GM19025 (cell line): Measurements from ENCODE around the gene PEAK3.

ENCODE experiments used
- ATAC-seq: cut with Tn5 transposase; IDR thresholded peaks from one replicate; pipeline ENCODE4 v1.9.1; 2021; ENCODE audit warnings: mild to moderate bottlenecking, low read depth, moderate library complexity; ENCODE audit not compliant: unreplicated experiment

Gene PEAK3

DNA sequence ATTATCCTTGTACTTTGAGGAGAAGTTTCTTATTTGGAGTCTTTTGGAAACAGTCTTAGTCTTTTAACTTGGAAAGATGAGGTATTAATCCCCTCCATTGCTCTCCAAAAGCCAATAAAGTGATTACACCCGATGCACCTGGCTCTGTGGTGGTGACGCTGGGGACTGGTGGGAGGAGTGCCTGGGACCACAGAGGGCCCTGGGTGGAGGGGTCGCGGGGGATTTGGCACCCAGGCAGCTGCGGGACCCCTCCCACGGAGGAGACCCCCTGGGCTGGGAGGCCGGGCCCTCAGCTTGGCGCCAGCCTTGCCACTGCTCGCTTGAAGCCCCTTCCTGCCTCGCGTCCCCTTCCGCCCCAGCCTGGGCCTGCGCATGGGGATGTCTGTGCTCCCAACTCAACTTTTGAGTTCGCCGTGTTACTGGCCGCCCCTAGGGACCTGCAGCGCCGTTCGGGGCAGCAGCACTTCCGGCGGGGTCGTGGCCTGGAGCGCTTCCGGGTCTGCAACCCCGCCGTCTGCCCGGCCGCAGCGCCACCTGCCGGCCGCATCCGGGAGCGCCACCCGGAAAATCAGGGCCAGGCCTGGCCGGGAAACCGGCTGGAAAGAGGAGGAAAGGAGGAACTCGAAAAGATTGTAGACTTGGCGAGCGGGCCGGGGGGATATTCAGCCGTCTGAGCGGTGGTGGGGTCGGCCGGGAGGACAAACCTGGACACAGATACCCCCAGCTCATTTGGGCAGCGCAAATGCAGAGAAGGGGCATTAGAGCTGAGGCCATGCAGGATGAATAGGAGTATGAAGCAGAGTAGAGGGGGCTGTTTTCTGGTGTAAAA is 8.4 kb downstream of the PEAK3 start:
- ATAC-seq: no peak

DNA sequence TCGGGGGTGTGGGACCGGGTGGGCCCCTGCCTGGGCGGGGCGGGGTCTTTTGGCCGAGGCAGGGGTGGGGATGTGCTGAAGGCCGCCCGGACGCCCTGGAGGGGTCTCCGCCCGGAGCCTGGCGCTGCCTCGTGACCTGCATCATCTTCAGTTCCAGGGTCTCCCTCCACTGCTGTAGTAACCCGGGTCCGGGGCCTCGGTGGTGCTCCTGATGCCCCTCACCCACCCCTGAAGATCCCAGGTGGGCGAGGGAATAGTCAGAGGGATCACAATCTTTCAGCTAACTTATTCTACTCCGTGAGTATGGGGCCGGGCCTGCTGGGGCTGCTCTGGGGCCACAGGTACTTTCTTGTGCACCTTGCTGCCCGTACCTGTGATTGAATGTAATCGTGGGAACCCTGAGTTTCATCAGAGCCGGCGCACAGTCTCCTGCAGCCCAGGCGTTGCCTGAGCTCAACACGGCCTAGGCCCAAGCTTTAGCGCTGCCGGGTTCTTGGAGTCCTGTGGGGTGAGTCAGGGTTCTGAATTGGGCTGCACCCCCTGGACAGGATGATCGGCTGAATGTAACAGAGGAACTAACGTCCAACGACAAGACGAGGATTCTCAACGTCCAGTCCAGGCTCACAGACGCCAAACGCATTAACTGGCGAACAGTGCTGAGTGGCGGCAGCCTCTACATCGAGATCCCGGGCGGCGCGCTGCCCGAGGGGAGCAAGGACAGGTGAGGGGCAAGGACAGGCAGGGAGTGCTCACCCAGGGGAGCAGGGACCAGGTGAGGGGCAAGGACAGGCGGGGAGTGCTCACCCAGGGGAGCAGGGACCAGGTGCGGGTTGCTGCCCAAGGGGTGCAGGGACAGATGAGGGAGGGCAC is 10.5 kb downstream of the PEAK3 start:
- no peak for ATAC-seq

DNA sequence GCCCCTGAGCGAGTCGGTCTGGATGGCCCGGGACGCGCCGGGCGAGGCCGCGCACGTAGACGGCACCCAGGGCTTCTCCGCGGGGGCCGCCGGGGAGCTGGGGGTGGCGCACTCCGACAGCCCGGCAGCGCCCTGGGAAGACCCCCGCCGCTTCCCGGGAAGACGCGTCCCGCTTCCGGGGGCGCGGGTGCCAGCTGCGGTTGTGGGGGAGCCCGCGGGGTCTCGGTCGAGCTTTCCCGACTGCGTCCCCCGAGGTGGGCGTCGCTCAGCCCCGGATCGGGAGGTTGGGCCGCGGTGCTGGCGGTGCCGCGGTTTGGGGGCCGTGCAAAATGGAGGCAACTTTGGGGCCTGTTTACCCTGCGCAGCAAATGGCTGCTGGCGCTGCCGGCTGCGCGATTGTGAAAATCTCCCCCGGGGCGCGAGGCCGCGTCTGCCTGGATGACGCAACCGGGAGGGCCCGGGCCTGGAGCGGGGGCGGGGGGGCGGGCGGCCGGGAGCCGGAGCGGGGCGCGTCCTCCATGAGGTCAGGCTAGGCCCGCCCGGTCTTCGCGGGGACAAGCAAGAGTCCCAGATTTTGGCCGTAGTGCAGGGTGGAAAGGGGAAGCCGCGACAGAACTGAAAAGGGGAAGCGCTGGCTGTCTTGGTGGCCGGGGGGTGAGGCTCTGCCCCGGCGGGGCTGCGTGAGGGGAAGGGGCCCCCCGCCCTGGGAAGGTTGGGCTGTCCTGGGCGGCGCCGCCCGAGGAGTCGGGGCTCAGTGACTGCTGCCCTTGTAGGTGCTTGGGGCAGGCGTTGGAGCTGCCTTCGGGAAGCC is 11.3 kb downstream of the PEAK3 start:
- ATAC-seq: no peak

DNA sequence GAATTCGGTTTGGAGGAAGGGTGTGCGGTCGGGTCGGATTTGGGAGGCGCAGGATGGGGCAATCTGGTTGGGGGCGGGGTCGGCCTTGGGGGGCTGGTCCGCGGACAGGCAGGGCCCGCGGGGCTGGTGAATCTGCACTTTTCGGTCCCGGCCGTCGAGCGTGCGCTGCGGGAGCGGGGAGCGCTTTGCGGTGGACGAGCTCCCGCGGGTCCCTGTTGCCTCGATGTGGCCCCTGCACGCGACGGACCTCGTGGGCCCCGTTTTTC is 11.9 kb downstream of the PEAK3 start:
- ATAC-seq: no peak

GRCh38 chr19:2269244-2270156 is 12.5 kb downstream of the PEAK3 start:
- peak; percentile 61 for ATAC-seq

DNA sequence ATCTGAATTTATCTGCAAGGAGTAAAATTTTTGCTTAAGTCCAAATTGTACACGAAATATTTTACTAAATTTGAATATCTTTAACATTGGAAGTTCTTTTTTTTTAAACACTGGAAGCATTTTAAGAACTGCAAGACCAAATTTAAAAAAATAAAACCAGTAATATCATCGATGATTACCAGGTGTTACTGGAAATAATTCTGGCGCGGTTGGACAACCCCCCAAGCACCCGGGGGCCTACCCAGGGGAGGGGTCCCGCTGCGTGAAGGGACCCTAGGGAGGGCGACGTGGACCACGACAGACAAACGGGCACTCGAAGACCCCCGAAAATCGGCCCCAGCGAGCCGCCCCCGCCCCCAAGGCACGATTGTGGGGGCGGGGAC is 13.1 kb downstream of the PEAK3 start:
- no peak for ATAC-seq

GRCh38 chr19:2268480-2268830 is 13.5 kb downstream of the PEAK3 start:
- ATAC-seq: no peak

DNA sequence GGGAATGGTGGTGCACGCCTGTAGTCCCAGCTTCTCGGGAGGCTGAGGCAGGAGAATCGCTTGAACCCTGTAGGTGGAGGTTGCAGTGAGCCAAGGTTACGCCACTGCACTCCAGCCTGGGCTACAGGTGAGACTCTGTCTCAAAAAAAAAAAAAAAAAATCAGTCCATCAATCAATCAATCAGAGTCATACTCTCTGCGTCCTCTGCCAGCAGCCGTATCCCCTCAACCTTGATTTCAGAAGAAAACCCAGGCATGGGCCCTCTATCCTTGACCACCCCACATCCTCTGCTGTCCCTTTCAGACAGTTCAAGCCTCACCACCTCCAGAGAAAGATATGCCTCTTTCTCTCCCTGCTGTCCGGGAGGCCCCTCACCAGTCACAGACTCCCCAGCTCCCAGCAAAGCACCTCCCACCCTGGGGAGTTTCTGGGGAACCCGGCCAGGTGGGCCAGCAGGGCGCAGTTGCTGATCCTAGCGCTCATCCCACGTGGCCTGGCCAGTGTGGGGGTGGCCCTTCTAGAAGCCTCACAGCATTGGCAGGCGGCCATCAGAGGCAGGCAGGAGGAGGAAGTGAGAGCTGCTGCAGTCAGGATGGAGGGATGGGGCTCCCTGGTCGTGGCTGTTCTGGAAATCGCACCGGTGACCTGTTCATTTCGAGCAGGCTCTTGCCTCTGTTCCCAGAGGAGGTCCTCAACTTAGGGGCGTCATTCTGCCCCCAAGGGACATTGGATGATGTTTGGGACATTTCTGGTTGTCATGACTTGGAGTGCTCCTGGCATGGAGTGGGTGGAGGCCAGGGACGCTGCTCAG is 15.6 kb downstream of the PEAK3 start:
- no peak for ATAC-seq

- no peak for ATAC-seq
These were observed 20.4 kb downstream of the PEAK3 start for GRCh38 chr19:2261438-2262172.

DNA sequence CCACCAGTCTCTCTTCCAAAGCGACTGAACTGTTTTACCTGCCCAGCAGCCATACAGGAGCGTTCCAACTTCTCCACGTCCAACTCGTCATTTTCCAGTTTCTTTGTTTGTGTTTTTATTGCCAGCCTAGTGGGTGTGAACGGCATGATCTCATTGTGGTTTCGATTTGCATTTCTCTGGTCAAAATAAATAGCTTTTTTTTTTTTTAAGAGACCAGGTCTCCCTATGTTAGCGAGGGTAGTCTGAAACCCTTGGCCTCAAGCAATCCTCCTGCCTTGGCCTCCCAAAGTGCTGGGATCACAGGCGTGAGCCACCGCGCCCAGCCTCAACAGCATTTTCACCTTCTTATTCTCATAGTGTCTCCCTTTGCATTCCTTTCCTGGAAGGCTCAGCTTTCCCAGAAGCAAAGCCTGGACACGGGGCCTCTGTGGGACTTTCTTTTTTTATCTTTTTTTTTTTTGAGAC is 21.6 kb downstream of the PEAK3 start:
- ATAC-seq: no peak

GRCh38 chr19:2259336-2259735 is 22.6 kb downstream of the PEAK3 start:
- no peak for ATAC-seq

- no peak for ATAC-seq
These were observed 25.8 kb downstream of the PEAK3 start, which contains the start of gene JSRP1 for GRCh38 chr19:2255982-2256685. Gene JSRP1 (minus strand): TSS chr19:2256417. CDS start chr19:2255314, 1,103 bp downstream.

DNA sequence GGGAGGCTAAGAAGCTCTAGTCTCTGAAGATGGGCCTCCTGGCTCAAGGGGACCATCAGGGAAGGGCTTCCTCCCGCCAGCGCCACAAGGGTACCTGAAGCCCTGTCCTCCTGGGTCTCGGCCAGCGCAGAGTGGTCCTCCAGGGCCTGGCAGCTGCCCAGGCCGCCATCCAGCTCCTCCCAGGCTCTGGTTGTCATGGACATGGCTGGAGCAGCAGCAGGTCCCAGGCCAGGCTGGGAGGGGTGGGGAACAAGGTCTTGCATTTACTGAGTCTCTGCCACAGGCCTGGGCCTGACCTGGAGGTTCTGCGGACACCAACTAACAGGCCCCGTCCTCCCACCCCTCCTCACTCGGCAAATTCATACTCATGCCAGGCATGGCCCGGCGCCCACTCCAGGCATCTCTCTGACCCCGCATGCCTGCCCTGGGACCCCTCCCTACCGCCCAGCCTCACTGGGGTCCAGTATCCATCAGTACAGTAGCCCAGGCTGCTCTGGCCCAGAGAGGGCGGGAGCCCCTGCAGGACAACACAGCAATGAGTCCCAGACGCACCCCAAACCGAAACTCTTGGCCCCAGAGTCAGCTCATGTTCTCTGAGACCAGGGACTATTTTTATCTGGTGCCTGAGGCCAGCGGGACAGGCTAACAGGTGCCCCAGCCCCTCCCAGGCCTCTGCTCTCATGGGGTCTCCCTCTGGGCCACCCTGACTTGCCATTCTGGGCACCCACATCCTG is 26.7 kb downstream of the PEAK3 start:
- no peak for ATAC-seq

GRCh38 chr19:2254064-2254872 is 27.7 kb downstream of the PEAK3 start:
- ATAC-seq: no peak

DNA sequence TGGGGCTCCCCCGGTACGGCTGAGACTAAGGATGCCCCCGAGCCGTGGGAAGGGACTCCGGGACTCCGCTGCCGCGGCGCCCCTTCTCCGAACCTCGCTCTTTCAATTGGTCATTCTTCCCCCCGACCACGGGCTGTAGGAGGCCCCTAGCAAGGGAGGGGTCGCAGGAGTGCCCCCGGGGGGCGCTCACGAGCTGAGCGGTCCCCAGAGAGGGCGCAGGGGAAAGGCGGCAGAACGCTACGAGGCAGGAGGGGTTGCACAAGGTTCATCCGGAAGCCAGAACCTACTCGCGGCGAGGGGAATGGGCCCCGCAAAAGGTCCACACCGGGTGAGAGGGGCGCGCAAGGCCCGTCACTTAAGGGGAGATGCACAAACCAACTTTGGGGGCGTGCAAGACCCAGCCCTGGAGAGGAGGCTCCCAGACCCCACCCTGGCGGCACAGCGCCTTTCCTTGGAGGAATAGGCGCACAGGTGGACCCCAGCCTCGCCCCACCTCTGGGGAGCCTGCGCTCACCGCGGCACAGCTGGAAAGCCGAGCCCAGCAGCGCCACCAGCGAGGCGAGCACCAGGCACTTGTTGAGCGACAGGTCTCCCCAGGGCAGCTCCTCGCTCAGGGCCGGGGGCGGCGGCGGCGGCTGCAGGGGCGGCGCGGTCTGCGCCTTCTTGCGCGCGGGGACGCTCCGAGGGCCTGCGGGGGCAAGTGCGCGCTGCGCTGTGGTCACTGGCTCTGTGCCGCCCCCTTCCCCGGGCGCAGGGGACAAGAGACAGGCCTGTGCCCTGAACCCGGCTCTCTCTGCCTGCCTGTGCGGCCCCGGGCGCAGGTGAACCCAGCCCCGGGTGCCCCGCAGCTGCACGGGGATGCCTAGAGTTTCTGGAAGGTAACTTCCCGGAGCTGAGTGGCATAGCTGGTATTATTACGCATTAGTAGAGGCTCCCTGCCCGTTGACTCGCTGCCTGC is 28.6 kb downstream of the PEAK3 start:
- no peak for ATAC-seq
